ENCODE data around the gene PERM1.

The PERM1 gene

GRCh38 chr1:931380-932172, 50.3 kb downstream of the PERM1 start:
- no peak for DNase-seq (ENCODE audit: low spot score)
- no peaks in the 10 kb centered on the region for H3K9me3 ChIP-seq (ENCODE audit: severe bottlenecking)
- TF ChIP-seq CTCF (IDR thresholded peaks at IDR 0.05; ENCODE audit: poor library complexity, severe bottlenecking), result no peak
- H3K27me3 ChIP-seq (ENCODE audit: insufficient read depth, poor library complexity, severe bottlenecking), result peaks cover 76% of the 10 kb centered on the region
- H3K36me3 ChIP-seq (ENCODE audit: low read depth), result no peaks in the 10 kb centered on the region
- H3K27ac ChIP-seq (ENCODE audit: poor library complexity, severe bottlenecking), result no peak overlapping the region
- no peaks in the 10 kb centered on the region for H3K4me1 ChIP-seq (ENCODE audit: insufficient read depth, poor library complexity, severe bottlenecking)
- no peak overlapping the region for H3K4me3 ChIP-seq (ENCODE audit: severe bottlenecking)
- ATAC-seq (ENCODE audit: low read depth), result no peak

GRCh38 chr1:930633-931138, 51.2 kb downstream of the PERM1 start:
- TF ChIP-seq CTCF (IDR thresholded peaks at IDR 0.05; ENCODE audit: poor library complexity, severe bottlenecking), result no peak
- Histone ChIP-seq H3K36me3 (ENCODE audit: low read depth) (no peaks in the 10 kb centered on the region), H3K27ac (ENCODE audit: poor library complexity, severe bottlenecking) (no peak overlapping the region), H3K4me1 (ENCODE audit: insufficient read depth, poor library complexity, severe bottlenecking) (no peaks in the 10 kb centered on the region), H3K27me3 (ENCODE audit: insufficient read depth, poor library complexity, severe bottlenecking) (peaks cover 77% of the 10 kb centered on the region), H3K9me3 (ENCODE audit: severe bottlenecking) (no peaks in the 10 kb centered on the region), H3K4me3 (ENCODE audit: severe bottlenecking) (no peak overlapping the region)
- DNase-seq (ENCODE audit: low spot score) (no peak), ATAC-seq (ENCODE audit: low read depth) (no peak)

- no peaks in the 10 kb centered on the region for H3K9me3 ChIP-seq (ENCODE audit: severe bottlenecking)
- no peak for TF ChIP-seq CTCF (IDR thresholded peaks at IDR 0.05; ENCODE audit: poor library complexity, severe bottlenecking)
- ATAC-seq (ENCODE audit: low read depth) (no peak), DNase-seq (ENCODE audit: low spot score) (no peak)
- H3K4me3 ChIP-seq (ENCODE audit: severe bottlenecking), result no peak overlapping the region
- no peaks in the 10 kb centered on the region for H3K4me1 ChIP-seq (ENCODE audit: insufficient read depth, poor library complexity, severe bottlenecking)
- H3K27me3 ChIP-seq (ENCODE audit: insufficient read depth, poor library complexity, severe bottlenecking), result peaks cover 76% of the 10 kb centered on the region
- no peaks in the 10 kb centered on the region for H3K36me3 ChIP-seq (ENCODE audit: low read depth)
- no peak overlapping the region for H3K27ac ChIP-seq (ENCODE audit: poor library complexity, severe bottlenecking)
These were observed 51.9 kb downstream of the PERM1 start for GRCh38 chr1:929712-930632.

GRCh38 chr1:928825-929661, 52.9 kb downstream of the PERM1 start:
- Histone ChIP-seq H3K4me1 (ENCODE audit: insufficient read depth, poor library complexity, severe bottlenecking) (no peaks in the 10 kb centered on the region), H3K4me3 (ENCODE audit: severe bottlenecking) (no peak overlapping the region), H3K27me3 (ENCODE audit: insufficient read depth, poor library complexity, severe bottlenecking) (peaks cover 79% of the 10 kb centered on the region), H3K36me3 (ENCODE audit: low read depth) (no peaks in the 10 kb centered on the region), H3K9me3 (ENCODE audit: severe bottlenecking) (no peaks in the 10 kb centered on the region), H3K27ac (ENCODE audit: poor library complexity, severe bottlenecking) (no peak overlapping the region)
- DNase-seq (ENCODE audit: low spot score) (no peak), ATAC-seq (ENCODE audit: low read depth) (no peak)
- no peak for TF ChIP-seq CTCF (IDR thresholded peaks at IDR 0.05; ENCODE audit: poor library complexity, severe bottlenecking)

Data from RWPE2 (cell line).